H1 (cell line): ENCODE data around the gene KANSL1. TPM values are rescaled to one million over a fixed set of nuclear protein-coding genes. Genes with fewer than 3 reads are reported as not detected.

ENCODE experiments used
- SRF ChIP-seq: IDR thresholded peaks from 2 replicates; pipeline ENCODE4 v1.6.1; 2011; ENCODE audit warnings: mild to moderate bottlenecking, low read depth, low read length, moderate library complexity
- YY1 ChIP-seq: IDR thresholded peaks from 2 replicates; pipeline ENCODE4 v1.6.1; 2011; ENCODE audit warnings: low read depth, mild to moderate bottlenecking, low read length
- polyA plus RNA-seq, 7 experiments: library from polyadenylated mRNA; depleted of rRNA in 3 of 7; stranded (reverse) in 5 of 7; unstranded in 2 of 7; fragments of >200 nt in 5 of 7; fragments of 200-250 nt in 2 of 7; gene quantifications; 1 replicate in 5 of 7; 2 replicates in 1 of 7; 4 replicates in 1 of 7; pipeline versions ENCODE4 v1.2.1 to v1.2.3, GENCODE V29; 2011 to 2013; ENCODE audit warnings: missing spikeins in 2 of 7, mixed read lengths in 2 of 7
- total RNA-seq: library from RNA; stranded (reverse); fragmentation: NEBNext Ultra II Directional; extraction: Animal tissue kit (Norgen Biotek cat#: 25700); gene quantifications from 2 replicates; pipeline ENCODE4 v1.2.1, GENCODE V29; 2021
- TF ChIP-seq, protein P1 (sequence below): IDR thresholded peaks from 2 replicates; pipeline ENCODE4 v1.6.1; 2012; ENCODE audit warnings: low read length, inconsistent platforms

KANSL1 gene
- total and polyA plus RNA-seq, 2 of the 8 experiments (the other 6 are each of a cell fraction or from before 2014, with no cell fraction given) = 34.0 to 128 TPM

DNA sequence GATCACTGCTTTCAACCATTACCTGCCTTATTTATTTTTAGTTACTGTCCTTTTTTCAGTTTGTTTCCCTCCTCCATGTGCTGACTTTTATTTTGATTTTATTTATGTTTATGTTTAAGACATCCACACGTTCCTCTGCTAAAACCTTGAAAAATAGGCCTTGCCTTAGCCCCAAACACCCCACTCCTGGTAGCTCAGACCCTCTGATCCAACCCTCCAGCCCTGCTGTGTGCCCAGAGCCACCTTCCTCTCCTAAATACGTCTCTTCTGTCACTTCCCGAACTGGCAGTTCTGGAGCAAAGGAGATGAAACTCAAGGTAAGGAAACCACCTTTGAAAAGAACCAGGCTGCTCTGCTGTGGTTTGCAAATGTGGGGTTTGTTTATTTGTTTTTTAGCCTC lies 203.5 kb downstream of the KANSL1 start (continued):
- TF ChIP-seq SRF = no peak
- TF ChIP-seq, protein P1, sequence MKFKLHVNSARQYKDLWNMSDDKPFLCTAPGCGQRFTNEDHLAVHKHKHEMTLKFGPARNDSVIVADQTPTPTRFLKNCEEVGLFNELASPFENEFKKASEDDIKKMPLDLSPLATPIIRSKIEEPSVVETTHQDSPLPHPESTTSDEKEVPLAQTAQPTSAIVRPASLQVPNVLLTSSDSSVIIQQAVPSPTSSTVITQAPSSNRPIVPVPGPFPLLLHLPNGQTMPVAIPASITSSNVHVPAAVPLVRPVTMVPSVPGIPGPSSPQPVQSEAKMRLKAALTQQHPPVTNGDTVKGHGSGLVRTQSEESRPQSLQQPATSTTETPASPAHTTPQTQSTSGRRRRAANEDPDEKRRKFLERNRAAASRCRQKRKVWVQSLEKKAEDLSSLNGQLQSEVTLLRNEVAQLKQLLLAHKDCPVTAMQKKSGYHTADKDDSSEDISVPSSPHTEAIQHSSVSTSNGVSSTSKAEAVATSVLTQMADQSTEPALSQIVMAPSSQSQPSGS = no peak
- no peak for TF ChIP-seq YY1
